ENCODE measurements around the gene BMP7.

BMP7 gene

GRCh38 chr20:57118964-57119363, 147.5 kb downstream of the BMP7 start:
- no peak for TF ChIP-seq CTCF (IDR thresholded peaks at IDR 0.05; ENCODE audit: low read depth, low read length, missing control alignments)
- H3K4me3 ChIP-seq (replicated peaks; ENCODE audit: low read depth, low read length): no peak overlapping the region
- no peak for DNase-seq (ENCODE audit: extremely low read depth, low read depth)

All from HFF-Myc (cell line).